AG09309 (cell line): Measurements from ENCODE around the gene UBR4.

Source experiments
- DNase-seq: peaks from one replicate; pipeline ENCODE4 v3.0.0-alpha.2; 2010; ENCODE audit warnings: low read depth
- H3K4me3 ChIP-seq: 2 replicates; pipeline ENCODE4 v1.5.1; 2011; ENCODE audit warnings: mild to moderate bottlenecking, low read depth, low read length, moderate library complexity; ENCODE audit not compliant: control insufficient read depth
- CTCF ChIP-seq: IDR thresholded peaks from 2 replicates; pipeline ENCODE4 v1.5.1; 2011; ENCODE audit warnings: mild to moderate bottlenecking, low read depth, low read length, inconsistent platforms; ENCODE audit not compliant: insufficient read depth, control insufficient read depth; ENCODE audit errors: missing control alignments

UBR4 gene

GRCh38 chr1:19153169-19153568 is 56.9 kb downstream of the UBR4 start:
- H3K4me3 ChIP-seq: no peak overlapping the region
- no peak for DNase-seq
- peak; percentile 5 for TF ChIP-seq CTCF

GRCh38 chr1:19151537-19151936 is 58.5 kb downstream of the UBR4 start:
- DNase-seq: no peak
- H3K4me3 ChIP-seq: no peak overlapping the region
- TF ChIP-seq CTCF: no peak

- DNase-seq: no peak
Observed at GRCh38 chr1:19149736-19150135, 60.3 kb downstream of the UBR4 start.

GRCh38 chr1:19140465-19140864 is 69.6 kb downstream of the UBR4 start:
- no peak for DNase-seq
- TF ChIP-seq CTCF: no peak
- no peak overlapping the region for H3K4me3 ChIP-seq

More at GRCh38 chr1:19149736-19150135, 60.3 kb downstream of the UBR4 start:
- H3K4me3 ChIP-seq: no peak overlapping the region
- no peak for TF ChIP-seq CTCF

- DNase-seq: no peak
- H3K4me3 ChIP-seq: no peak overlapping the region
- no peak for TF ChIP-seq CTCF
Observed at GRCh38 chr1:19139711-19140110, 70.4 kb downstream of the UBR4 start.

GRCh38 chr1:19138958-19139581 is 71.0 kb downstream of the UBR4 start:
- no peak for TF ChIP-seq CTCF
- no peak for DNase-seq
- H3K4me3 ChIP-seq: no peak overlapping the region
